Large intestine (tissue), 3 donors: Measurements from ENCODE around the gene CD74. TPM values are rescaled to one million over a fixed set of nuclear protein-coding genes. Genes with fewer than 3 reads are reported as not detected.
A peak's percentile ranks its signal among the peaks of the same experiment; 100 is the strongest.
"Not testable (repeated sequence)": the region's sequence is repeated elsewhere in the genome, so short reads cannot be mapped to it uniquely, and the experiment has no call there.

Experiments used
- DNase-seq, 2 donors: peaks; one replicate each; pipeline versions ENCODE4 v3.0.0 to v3.0.0-alpha.2; 2013
- H3K27ac ChIP-seq: one replicate; pipeline ENCODE4 v1.5.1; 2013; ENCODE audit warnings: low read length
- H3K27me3 ChIP-seq: 2 replicates; pipeline ENCODE4 v1.6.1; 2013; ENCODE audit warnings: low read length; ENCODE audit not compliant: control insufficient read depth, insufficient read depth
- H3K36me3 ChIP-seq: 2 replicates; pipeline ENCODE4 v1.6.1; 2013; ENCODE audit warnings: low read length; ENCODE audit not compliant: control insufficient read depth, insufficient read depth
- H3K4me1 ChIP-seq: one replicate; pipeline ENCODE4 v1.6.1; 2013; ENCODE audit warnings: low read length; ENCODE audit not compliant: control insufficient read depth, insufficient read depth
- H3K4me3 ChIP-seq: one replicate; pipeline ENCODE4 v1.5.1; 2013; ENCODE audit warnings: low read length
- H3K9me3 ChIP-seq: one replicate; pipeline ENCODE4 v1.6.1; 2013; ENCODE audit warnings: mild to moderate bottlenecking, low read depth, low read length, moderate library complexity; ENCODE audit not compliant: control insufficient read depth
- WGBS: methylation state at CpG from one replicate; pipeline ENCODE4 v1.1.5; 2013; ENCODE audit warnings: low lambda C conversion rate; ENCODE audit not compliant: insufficient coverage; 5-methylcytosine and 5-hydroxymethylcytosine counted together
- polyA plus RNA-seq: library from polyadenylated mRNA; unstranded; fragments of 120-200 nt; gene quantifications from one replicate; pipeline ENCODE4 v1.2.1, GENCODE V29; 2013

Gene CD74
- polyA plus RNA-seq, 1 donor = 742 TPM

- H3K4me1 ChIP-seq = peaks cover 22% of the 10 kb centered on the region
- no peaks in the 10 kb centered on the region for H3K27me3 ChIP-seq
- no peak overlapping the region for H3K4me3 ChIP-seq
- WGBS = 80% methylated on average over 2 of the region's 18 CpGs
- DNase-seq = no peak
- H3K9me3 ChIP-seq = no peaks in the 10 kb centered on the region
- H3K27ac ChIP-seq = no peak overlapping the region
- no peaks in the 10 kb centered on the region for H3K36me3 ChIP-seq
Observed at GRCh38 chr5:150431048-150431447, 18.3 kb upstream of the CD74 start.

GRCh38 chr5:150429410-150429873 lies 16.7 kb upstream of the CD74 start:
- WGBS = no CpG with 5 or more reads among the region's 5 CpGs
- H3K4me1 ChIP-seq = peaks cover 22% of the 10 kb centered on the region
- H3K27ac ChIP-seq = peak overlapping the region; percentile 91
- H3K4me3 ChIP-seq = no peak overlapping the region
- no peaks in the 10 kb centered on the region for H3K9me3 ChIP-seq
- H3K27me3 ChIP-seq = no peaks in the 10 kb centered on the region
- no peak for DNase-seq
- H3K36me3 ChIP-seq = no peaks in the 10 kb centered on the region

GRCh38 chr5:150428978-150429377 lies 16.3 kb upstream of the CD74 start:
- Histone ChIP-seq H3K4me1 (peaks cover 22% of the 10 kb centered on the region), H3K36me3 (no peaks in the 10 kb centered on the region), H3K9me3 (no peaks in the 10 kb centered on the region), H3K27ac (peak overlapping the region; percentile 91), H3K4me3 (peak overlapping the region; percentile 3), H3K27me3 (no peaks in the 10 kb centered on the region)
- WGBS = no CpG with 5 or more reads among the region's 5 CpGs
- DNase-seq = no peak

GRCh38 chr5:150428106-150428876 lies 15.6 kb upstream of the CD74 start:
- H3K4me3 ChIP-seq = peak overlapping the region; percentile 3

GRCh38 chr5:150426165-150426564 lies 13.5 kb upstream of the CD74 start:
- DNase-seq, H3K27ac ChIP-seq, H3K27me3 ChIP-seq, H3K9me3 ChIP-seq, H3K36me3 ChIP-seq, H3K4me3 ChIP-seq: not testable (repeated sequence)
- peaks cover 22% of the 10 kb centered on the region for H3K4me1 ChIP-seq
- no CpG with 5 or more reads among the region's 9 CpGs for WGBS

More at GRCh38 chr5:150428106-150428876, 15.6 kb upstream of the CD74 start:
- Histone ChIP-seq H3K4me1 (peaks cover 22% of the 10 kb centered on the region), H3K36me3 (no peaks in the 10 kb centered on the region), H3K9me3 (no peaks in the 10 kb centered on the region), H3K27ac (peak overlapping the region; percentile 91), H3K27me3 (no peaks in the 10 kb centered on the region)
- DNase-seq = peak; percentile 85 to 89
- WGBS = no CpG with 5 or more reads among the region's 18 CpGs

- Histone ChIP-seq H3K27ac (no peak overlapping the region), H3K27me3 (no peaks in the 10 kb centered on the region), H3K4me3 (no peak overlapping the region), H3K4me1 (peaks cover 3% of the 10 kb centered on the region), H3K9me3 (no peaks in the 10 kb centered on the region), H3K36me3 (no peaks in the 10 kb centered on the region)
- no peak for DNase-seq
- no CpG with 5 or more reads among the region's 3 CpGs for WGBS
Observed at GRCh38 chr5:150422758-150423157, 10.0 kb upstream of the CD74 start.

- Histone ChIP-seq H3K9me3 (no peaks in the 10 kb centered on the region), H3K4me3 (no peak overlapping the region), H3K27me3 (no peaks in the 10 kb centered on the region), H3K4me1 (no peaks in the 10 kb centered on the region), H3K36me3 (no peaks in the 10 kb centered on the region), H3K27ac (no peak overlapping the region)
- no CpG with 5 or more reads among the region's 4 CpGs for WGBS
- DNase-seq = no peak
Observed at GRCh38 chr5:150422075-150422474, 9.4 kb upstream of the CD74 start.

- no peak overlapping the region for H3K4me3 ChIP-seq
- H3K27me3 ChIP-seq = no peaks in the 10 kb centered on the region
- H3K27ac ChIP-seq = no peak overlapping the region
- DNase-seq = no peak
- H3K36me3 ChIP-seq = no peaks in the 10 kb centered on the region
- H3K9me3 ChIP-seq = no peaks in the 10 kb centered on the region
- no peaks in the 10 kb centered on the region for H3K4me1 ChIP-seq
- no CpG with 5 or more reads among the region's 7 CpGs for WGBS
Observed at GRCh38 chr5:150419630-150420270, 7.0 kb upstream of the CD74 start.

- not testable (repeated sequence) for H3K36me3 ChIP-seq, H3K9me3 ChIP-seq, H3K4me3 ChIP-seq, DNase-seq, H3K27me3 ChIP-seq
- WGBS = 100% methylated on average over 3 of the region's 16 CpGs
- Histone ChIP-seq H3K27ac (peak overlapping the region; percentile 79), H3K4me1 (peaks cover 16% of the 10 kb centered on the region)
Observed at GRCh38 chr5:150413902-150414790, 1.4 kb upstream of the CD74 start.
